GM12872 (cell line): ENCODE results near the gene DMRT3.

Experiments
- TF ChIP-seq, protein P1 (sequence below): IDR thresholded peaks from 3 replicates; pipeline ENCODE4 v1.5.1; 2011; ENCODE audit warnings: low read depth, mild to moderate bottlenecking, low read length, moderate library complexity; ENCODE audit not compliant: insufficient read depth

DMRT3 gene

DNA sequence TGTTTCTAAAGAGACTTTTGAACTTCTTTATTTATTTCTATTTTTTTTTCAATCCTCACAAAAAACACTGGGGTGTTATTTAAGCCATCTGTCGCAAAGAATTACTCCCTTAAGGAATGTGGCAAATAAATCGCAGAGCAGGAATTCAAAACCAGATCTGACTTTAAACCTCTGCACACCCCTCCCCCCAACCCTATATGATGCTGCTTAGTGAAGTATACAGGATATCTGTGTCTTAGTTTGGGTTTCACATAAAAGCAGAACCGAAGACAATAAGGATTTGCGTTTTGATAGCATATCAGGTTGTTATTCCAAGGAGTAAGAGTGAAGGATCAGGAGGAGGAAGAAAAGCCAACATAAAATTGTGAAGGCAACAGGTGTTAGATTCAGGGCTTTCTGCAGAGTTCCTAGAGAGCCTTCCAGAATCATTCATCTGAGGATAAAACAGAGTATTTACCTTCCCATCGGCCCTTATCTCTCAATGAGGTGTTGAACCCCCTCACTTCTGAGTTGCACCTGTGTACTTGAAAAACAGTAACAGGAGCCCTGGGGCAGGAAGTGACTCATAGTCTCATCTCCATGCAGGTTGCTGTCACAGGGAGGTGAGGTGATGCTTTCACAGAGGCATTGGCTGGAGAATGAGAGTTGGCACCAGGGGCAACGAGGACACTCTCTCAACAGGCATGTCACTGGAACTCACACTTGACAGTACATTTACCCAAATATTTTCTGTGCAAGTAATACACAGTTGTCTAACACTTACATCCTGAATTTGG lies 33.5 kb upstream of the DMRT3 start:
- TF ChIP-seq, protein P1, sequence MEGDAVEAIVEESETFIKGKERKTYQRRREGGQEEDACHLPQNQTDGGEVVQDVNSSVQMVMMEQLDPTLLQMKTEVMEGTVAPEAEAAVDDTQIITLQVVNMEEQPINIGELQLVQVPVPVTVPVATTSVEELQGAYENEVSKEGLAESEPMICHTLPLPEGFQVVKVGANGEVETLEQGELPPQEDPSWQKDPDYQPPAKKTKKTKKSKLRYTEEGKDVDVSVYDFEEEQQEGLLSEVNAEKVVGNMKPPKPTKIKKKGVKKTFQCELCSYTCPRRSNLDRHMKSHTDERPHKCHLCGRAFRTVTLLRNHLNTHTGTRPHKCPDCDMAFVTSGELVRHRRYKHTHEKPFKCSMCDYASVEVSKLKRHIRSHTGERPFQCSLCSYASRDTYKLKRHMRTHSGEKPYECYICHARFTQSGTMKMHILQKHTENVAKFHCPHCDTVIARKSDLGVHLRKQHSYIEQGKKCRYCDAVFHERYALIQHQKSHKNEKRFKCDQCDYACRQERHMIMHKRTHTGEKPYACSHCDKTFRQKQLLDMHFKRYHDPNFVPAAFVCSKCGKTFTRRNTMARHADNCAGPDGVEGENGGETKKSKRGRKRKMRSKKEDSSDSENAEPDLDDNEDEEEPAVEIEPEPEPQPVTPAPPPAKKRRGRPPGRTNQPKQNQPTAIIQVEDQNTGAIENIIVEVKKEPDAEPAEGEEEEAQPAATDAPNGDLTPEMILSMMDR: no peak

DNA sequence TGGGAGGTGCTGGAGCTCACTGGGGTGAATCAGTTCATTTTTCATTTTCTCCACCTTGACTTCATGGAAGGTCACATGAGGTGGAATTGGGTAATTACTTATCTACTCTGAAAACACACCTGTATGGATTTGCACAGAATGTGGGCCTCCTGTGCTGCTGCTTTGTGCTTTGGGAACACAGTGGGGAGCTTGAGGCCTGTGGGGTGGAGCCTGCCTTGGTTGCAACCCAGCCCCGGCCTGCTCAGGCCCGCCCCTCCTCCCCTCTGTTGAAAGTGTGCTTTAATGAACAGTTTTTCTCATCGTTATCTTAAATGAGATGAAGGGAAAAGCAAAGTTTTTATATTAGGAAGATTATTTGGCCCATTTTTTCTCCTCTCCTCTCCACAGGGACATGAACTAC lies 28.5 kb upstream of the DMRT3 start:
- TF ChIP-seq, protein P1: no peak

DNA sequence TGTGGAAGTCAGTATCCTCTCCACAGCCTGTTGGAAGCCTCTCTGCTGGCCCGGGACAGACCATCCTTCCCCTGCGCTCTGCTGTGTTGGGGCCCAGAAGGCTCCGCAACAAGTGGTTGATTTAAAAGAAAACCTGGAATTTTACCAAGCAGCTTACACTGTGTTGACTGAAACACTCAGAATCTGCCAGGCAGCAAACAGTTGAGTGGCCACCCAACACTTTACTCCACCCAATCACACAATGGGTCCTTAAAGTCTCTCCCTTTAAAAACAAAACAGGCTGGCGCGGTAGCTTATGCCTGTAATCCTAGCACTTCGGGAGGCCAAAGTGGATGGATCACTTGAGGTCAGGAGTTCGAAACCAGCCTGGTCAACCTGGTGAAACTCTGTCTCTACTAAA lies 28.0 kb upstream of the DMRT3 start:
- TF ChIP-seq, protein P1: no peak

DNA sequence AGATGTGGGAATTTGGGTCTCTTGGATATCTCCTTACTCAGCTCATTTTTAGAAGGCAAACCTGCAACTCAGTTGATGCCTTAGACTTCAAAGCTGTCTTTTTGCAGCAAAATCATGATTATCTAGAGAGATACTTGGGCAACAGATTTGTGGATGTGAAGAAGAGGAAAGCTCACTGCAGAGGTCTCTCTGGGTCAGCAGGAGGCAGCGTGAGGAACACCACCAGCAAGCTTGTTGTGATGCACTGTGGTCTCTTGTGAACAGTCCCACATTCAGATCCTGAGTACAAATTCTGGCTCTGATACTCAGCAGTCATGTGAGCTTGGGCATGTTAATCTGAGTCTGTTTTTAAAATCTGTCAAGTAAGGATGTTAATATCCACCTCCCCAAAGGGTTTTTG lies 26.3 kb upstream of the DMRT3 start:
- TF ChIP-seq, protein P1: no peak

DNA sequence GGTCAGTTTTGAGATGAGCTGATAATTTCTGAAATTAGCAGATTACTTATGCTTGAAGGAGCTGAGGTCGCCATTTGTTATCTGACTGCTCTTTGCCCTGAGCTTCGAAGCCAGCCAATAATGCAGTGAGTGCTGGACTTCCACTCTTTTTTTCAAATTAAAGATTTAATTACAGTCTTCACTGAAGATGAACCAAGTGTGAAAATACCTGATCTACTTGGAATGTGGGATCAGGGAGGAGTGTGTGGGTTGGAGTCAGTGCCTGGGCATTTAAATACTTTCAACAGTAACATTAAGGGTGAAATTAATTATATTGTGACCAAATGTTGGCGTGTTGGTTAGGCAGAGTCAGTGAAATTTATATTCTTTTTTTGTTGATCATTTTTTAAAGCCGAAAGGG lies 23.9 kb upstream of the DMRT3 start:
- TF ChIP-seq, protein P1: no peak

DNA sequence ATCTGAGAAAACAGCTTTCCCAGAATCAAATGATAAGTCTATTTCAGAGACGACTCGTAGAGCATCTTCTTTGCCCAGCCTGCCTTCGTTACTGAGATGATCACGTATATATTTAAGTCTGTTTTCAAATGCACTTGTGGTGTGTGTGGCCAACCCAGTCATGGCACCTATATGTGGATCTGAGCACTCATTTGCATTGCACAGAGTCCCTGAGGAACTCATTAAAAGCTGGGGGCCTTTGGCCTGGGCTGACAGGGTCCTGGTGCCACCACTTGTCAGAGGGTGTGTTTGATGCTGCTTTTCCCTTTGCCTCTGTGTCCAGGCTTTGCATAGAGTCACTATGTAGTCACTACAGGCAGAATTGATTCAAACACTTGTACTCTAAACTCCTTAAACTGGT lies 17.4 kb upstream of the DMRT3 start:
- TF ChIP-seq, protein P1: no peak

DNA sequence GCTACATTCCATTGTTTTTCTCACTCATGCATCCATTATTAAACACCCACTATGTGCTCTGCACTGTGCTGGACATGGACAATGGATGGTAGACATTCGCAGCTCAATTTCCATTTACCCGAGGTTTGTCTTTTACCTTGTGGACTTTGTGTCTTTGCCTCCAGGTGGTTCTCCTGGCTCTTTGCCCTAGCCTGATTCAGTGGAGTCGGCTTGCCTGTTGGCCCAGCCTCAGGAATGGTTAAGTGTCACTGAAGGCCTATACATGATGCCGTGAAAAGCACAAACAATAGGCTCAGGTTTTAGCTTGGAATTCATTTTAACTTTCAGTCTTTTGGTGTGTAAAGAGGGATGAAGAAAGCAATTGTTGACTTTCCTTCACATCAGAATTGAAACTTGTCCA lies 16.5 kb upstream of the DMRT3 start:
- TF ChIP-seq, protein P1: no peak
